ENCODE data around the gene INPP5E. TPM values are rescaled to one million over a fixed set of nuclear protein-coding genes. Genes with fewer than 3 reads are reported as not detected.
A peak's percentile ranks its signal among the peaks of the same experiment; 100 is the strongest.

Gene INPP5E
- total and polyA plus RNA-seq, 4 experiments from 2014 or later: 2.0 to 31.2 (median 17.1) TPM

- peaks cover 29% of the 10 kb centered on the region for H3K4me1 ChIP-seq (ENCODE audit: insufficient read depth, low read length)
- POLR2A ChIA-PET (ENCODE audit: partially characterized antibody): interaction anchor here (0.8 to 2.4 kb wide), 4 partner anchors 29 to 75 kb away, joined by 4 to 16 read pairs (median 4); partner anchors contain the start of gene DNLZ
- Mint-ChIP-seq H3K27ac (peak overlapping the region; percentile 87 to 95 (median 93)), H3K4me1 (peaks cover 16 to 36% (median 23%) of the 10 kb centered on the region in 4 donors), H3K27me3 (no peaks in the 10 kb centered on the region), H3K9me3 (no peaks in the 10 kb centered on the region), H3K36me3 (peaks cover 0 to 25% of the 10 kb centered on the region in 2 donors), H3K4me3 (peak overlapping the region; percentile 86 to 91 (median 88))
- H3K4me3 ChIP-seq (ENCODE audit: low read length in 2 of 2): peak overlapping the region in 1 of 2 donors; percentile 66
- peaks cover 15% of the 10 kb centered on the region for H3K36me3 ChIP-seq (ENCODE audit: insufficient read depth, low read length)
- no peaks in the 10 kb centered on the region for H3K9me3 ChIP-seq (ENCODE audit: control insufficient read depth in 1 of 2, low read length in 2 of 2)
- H3K27ac ChIP-seq (ENCODE audit: low read depth, low read length): peak overlapping the region; percentile 74
- CTCF ChIA-PET (ENCODE audit: partially characterized antibody): interaction anchor here (1.0 to 1.1 kb wide), 3 partner anchors 21 to 35 kb away, joined by 3 to 5 read pairs (median 3); no protein-coding TSS in a partner anchor
- intact Hi-C loops (cut with micrococcal nuclease): no loop called here
- DNase-seq: peak; percentile 16 to 67 (median 24)
- H3K27me3 ChIP-seq (ENCODE audit: insufficient read depth, low read length): no peaks in the 10 kb centered on the region
Observed at GRCh38 chr9:136437839-136438547, 1.7 kb downstream of the INPP5E start.

GRCh38 chr9:136437430-136437829 is 2.2 kb downstream of the INPP5E start:
- Mint-ChIP-seq H3K27ac (peak overlapping the region; percentile 72 to 95 (median 93)), H3K4me3 (peak overlapping the region; percentile 86 to 91 (median 88)), H3K27me3 (no peaks in the 10 kb centered on the region), H3K9me3 (no peaks in the 10 kb centered on the region), H3K36me3 (peaks cover 0 to 20% of the 10 kb centered on the region in 2 donors), H3K4me1 (peaks cover 16 to 36% (median 23%) of the 10 kb centered on the region in 4 donors)
- peaks cover 29% of the 10 kb centered on the region for H3K4me1 ChIP-seq (ENCODE audit: insufficient read depth, low read length)
- no peaks in the 10 kb centered on the region for H3K9me3 ChIP-seq (ENCODE audit: control insufficient read depth in 1 of 2, low read length in 2 of 2)
- peak overlapping the region; percentile 74 for H3K27ac ChIP-seq (ENCODE audit: low read depth, low read length)
- no peaks in the 10 kb centered on the region for H3K27me3 ChIP-seq (ENCODE audit: insufficient read depth, low read length)
- intact Hi-C loops (cut with micrococcal nuclease): no loop called here
- ChIA-PET CTCF (ENCODE audit: partially characterized antibody) (no interaction called here), POLR2A (ENCODE audit: partially characterized antibody) (interaction anchor here (2.4 kb wide), 1 partner anchor 28 kb away, joined by 16 read pairs; no protein-coding TSS in a partner anchor)
- DNase-seq: no peak
- no peak overlapping the region for H3K4me3 ChIP-seq (ENCODE audit: low read length in 2 of 2)
- peaks cover 12% of the 10 kb centered on the region for H3K36me3 ChIP-seq (ENCODE audit: insufficient read depth, low read length)

GRCh38 chr9:136436055-136436634 is 3.5 kb downstream of the INPP5E start:
- peaks cover 0 to 13% of the 10 kb centered on the region in 2 donors for H3K36me3 Mint-ChIP-seq
- H3K4me1 ChIP-seq (ENCODE audit: insufficient read depth, low read length): peaks cover 29% of the 10 kb centered on the region
- H3K27ac Mint-ChIP-seq: peak overlapping the region in 5 of 7 donors; percentile 29 to 88 (median 31)
- H3K4me3 ChIP-seq (ENCODE audit: low read length in 2 of 2): no peak overlapping the region
- no peak overlapping the region for H3K27ac ChIP-seq (ENCODE audit: low read depth, low read length)
- H3K27me3 ChIP-seq (ENCODE audit: insufficient read depth, low read length): no peaks in the 10 kb centered on the region
- no peaks in the 10 kb centered on the region for H3K9me3 Mint-ChIP-seq
- peak overlapping the region in 4 of 8 donors; percentile 14 to 88 (median 42) for H3K4me3 Mint-ChIP-seq
- peaks cover 16 to 36% (median 23%) of the 10 kb centered on the region in 4 donors for H3K4me1 Mint-ChIP-seq
- peaks cover 7% of the 10 kb centered on the region for H3K36me3 ChIP-seq (ENCODE audit: insufficient read depth, low read length)
- intact Hi-C loops (cut with micrococcal nuclease): no loop called here
- H3K27me3 Mint-ChIP-seq: no peaks in the 10 kb centered on the region
- ChIA-PET CTCF (ENCODE audit: partially characterized antibody) (interaction anchor here (0.5 to 1.4 kb wide), 2 partner anchors 18 to 22 kb away, joined by 3 read pairs; no protein-coding TSS in a partner anchor), POLR2A (ENCODE audit: partially characterized antibody) (interaction anchor here (1.1 kb wide), 1 partner anchor 11 kb away, joined by 4 read pairs; no protein-coding TSS in a partner anchor)
- no peak for DNase-seq
- no peaks in the 10 kb centered on the region for H3K9me3 ChIP-seq (ENCODE audit: control insufficient read depth in 1 of 2, low read length in 2 of 2)

GRCh38 chr9:136434580-136435169 is 5.0 kb downstream of the INPP5E start:
- Histone ChIP-seq H3K36me3 (ENCODE audit: insufficient read depth, low read length) (peaks cover 11% of the 10 kb centered on the region), H3K9me3 (ENCODE audit: control insufficient read depth in 1 of 2, low read length in 2 of 2) (no peaks in the 10 kb centered on the region), H3K4me3 (ENCODE audit: low read length in 2 of 2) (no peak overlapping the region), H3K27me3 (ENCODE audit: insufficient read depth, low read length) (no peaks in the 10 kb centered on the region), H3K27ac (ENCODE audit: low read depth, low read length) (no peak overlapping the region), H3K4me1 (ENCODE audit: insufficient read depth, low read length) (peaks cover 24% of the 10 kb centered on the region)
- Mint-ChIP-seq H3K9me3 (no peaks in the 10 kb centered on the region), H3K27me3 (no peaks in the 10 kb centered on the region), H3K27ac (no peak overlapping the region), H3K36me3 (peaks cover 3 to 17% of the 10 kb centered on the region in 2 donors), H3K4me1 (peaks cover 16 to 32% (median 23%) of the 10 kb centered on the region in 4 donors), H3K4me3 (no peak overlapping the region)
- intact Hi-C loops (cut with micrococcal nuclease): no loop called here
- ChIA-PET POLR2A (ENCODE audit: partially characterized antibody) (interaction anchor here (1.1 kb wide), 1 partner anchor 25 kb away, joined by 3 read pairs; no protein-coding TSS in a partner anchor), CTCF (ENCODE audit: partially characterized antibody) (no interaction called here)
- no peak for DNase-seq

GRCh38 chr9:136433849-136434579 is 5.6 kb downstream of the INPP5E start:
- Histone ChIP-seq H3K27me3 (ENCODE audit: insufficient read depth, low read length) (no peaks in the 10 kb centered on the region), H3K4me3 (ENCODE audit: low read length in 2 of 2) (no peak overlapping the region), H3K9me3 (ENCODE audit: control insufficient read depth in 1 of 2, low read length in 2 of 2) (no peaks in the 10 kb centered on the region), H3K36me3 (ENCODE audit: insufficient read depth, low read length) (peaks cover 11% of the 10 kb centered on the region), H3K27ac (ENCODE audit: low read depth, low read length) (no peak overlapping the region), H3K4me1 (ENCODE audit: insufficient read depth, low read length) (peaks cover 24% of the 10 kb centered on the region)
- no peak for DNase-seq
- ChIA-PET CTCF (ENCODE audit: partially characterized antibody) (no interaction called here), POLR2A (ENCODE audit: partially characterized antibody) (interaction anchor here (1.1 kb wide), 1 partner anchor 25 kb away, joined by 3 read pairs; no protein-coding TSS in a partner anchor)
- intact Hi-C loops (cut with micrococcal nuclease): no loop called here
- Mint-ChIP-seq H3K27ac (no peak overlapping the region), H3K4me3 (no peak overlapping the region), H3K4me1 (peaks cover 16 to 32% (median 23%) of the 10 kb centered on the region in 4 donors), H3K27me3 (no peaks in the 10 kb centered on the region), H3K9me3 (no peaks in the 10 kb centered on the region), H3K36me3 (peaks cover 3 to 20% of the 10 kb centered on the region in 2 donors)

GRCh38 chr9:136433043-136433715 is 6.5 kb downstream of the INPP5E start:
- POLR2A ChIA-PET (ENCODE audit: partially characterized antibody): no interaction called here
- Mint-ChIP-seq H3K36me3 (peaks cover 3 to 22% of the 10 kb centered on the region in 2 donors), H3K9me3 (no peaks in the 10 kb centered on the region), H3K4me1 (peaks cover 14 to 27% (median 21%) of the 10 kb centered on the region in 4 donors), H3K27ac (no peak overlapping the region), H3K27me3 (no peaks in the 10 kb centered on the region), H3K4me3 (no peak overlapping the region)
- no peak for DNase-seq
- Histone ChIP-seq H3K36me3 (ENCODE audit: insufficient read depth, low read length) (peaks cover 15% of the 10 kb centered on the region), H3K4me1 (ENCODE audit: insufficient read depth, low read length) (peaks cover 20% of the 10 kb centered on the region), H3K27me3 (ENCODE audit: insufficient read depth, low read length) (no peaks in the 10 kb centered on the region), H3K4me3 (ENCODE audit: low read length in 2 of 2) (no peak overlapping the region), H3K27ac (ENCODE audit: low read depth, low read length) (no peak overlapping the region), H3K9me3 (ENCODE audit: control insufficient read depth in 1 of 2, low read length in 2 of 2) (no peaks in the 10 kb centered on the region)
- CTCF ChIA-PET (ENCODE audit: partially characterized antibody): no interaction called here
- intact Hi-C loops (cut with micrococcal nuclease): no loop called here

Data from CD4-positive, alpha-beta memory T cell (primary cell).